Measurements from ENCODE around the gene UNC119B.

UNC119B gene

DNA sequence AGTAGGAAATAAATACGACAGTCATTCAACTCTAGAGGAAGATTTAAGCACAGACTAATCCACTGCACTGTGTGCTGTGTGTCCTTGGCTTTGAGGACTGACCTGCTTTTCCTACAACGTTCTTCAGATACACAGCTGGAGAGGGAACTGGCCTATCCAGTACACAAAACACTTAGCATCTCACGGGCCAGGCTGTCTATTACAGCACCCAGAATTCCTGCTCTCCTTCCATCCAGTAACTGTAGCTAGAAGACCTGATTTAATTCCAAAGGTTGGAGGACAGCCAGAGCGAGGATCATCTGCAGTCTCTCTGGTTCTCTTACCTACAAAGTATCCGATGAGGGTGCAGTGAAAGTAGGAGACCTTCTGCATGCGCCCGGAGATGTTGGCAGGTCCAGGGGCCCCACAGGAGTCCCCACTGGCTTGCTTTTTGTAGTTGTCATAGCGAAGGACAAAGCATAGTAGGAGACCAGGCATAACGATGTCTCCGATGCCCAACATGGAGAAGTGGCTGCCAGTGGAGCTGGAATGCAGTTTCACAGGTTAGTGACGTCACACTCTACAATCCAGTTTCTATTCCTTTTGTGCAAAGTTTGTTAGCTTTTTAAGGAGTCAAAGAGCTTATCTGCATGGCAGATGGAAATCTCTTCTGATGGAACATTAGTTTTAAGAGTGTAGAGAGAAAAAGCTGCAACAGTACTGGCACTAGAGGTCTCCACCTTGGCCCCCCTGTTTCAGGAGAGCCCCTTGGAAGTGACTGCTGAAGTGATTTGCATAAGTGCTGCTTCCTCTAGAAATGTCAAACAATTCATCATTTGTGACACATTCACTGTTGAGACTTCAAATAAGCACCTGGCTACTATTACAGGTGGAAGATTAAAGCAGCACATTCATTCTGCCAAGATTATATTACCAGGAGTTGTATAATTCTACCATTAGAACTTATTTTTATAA is 57.1 kb downstream of the UNC119B start:
- TF ChIP-seq, protein P1, sequence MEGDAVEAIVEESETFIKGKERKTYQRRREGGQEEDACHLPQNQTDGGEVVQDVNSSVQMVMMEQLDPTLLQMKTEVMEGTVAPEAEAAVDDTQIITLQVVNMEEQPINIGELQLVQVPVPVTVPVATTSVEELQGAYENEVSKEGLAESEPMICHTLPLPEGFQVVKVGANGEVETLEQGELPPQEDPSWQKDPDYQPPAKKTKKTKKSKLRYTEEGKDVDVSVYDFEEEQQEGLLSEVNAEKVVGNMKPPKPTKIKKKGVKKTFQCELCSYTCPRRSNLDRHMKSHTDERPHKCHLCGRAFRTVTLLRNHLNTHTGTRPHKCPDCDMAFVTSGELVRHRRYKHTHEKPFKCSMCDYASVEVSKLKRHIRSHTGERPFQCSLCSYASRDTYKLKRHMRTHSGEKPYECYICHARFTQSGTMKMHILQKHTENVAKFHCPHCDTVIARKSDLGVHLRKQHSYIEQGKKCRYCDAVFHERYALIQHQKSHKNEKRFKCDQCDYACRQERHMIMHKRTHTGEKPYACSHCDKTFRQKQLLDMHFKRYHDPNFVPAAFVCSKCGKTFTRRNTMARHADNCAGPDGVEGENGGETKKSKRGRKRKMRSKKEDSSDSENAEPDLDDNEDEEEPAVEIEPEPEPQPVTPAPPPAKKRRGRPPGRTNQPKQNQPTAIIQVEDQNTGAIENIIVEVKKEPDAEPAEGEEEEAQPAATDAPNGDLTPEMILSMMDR (conservative IDR thresholded peaks at IDR 0.05; ENCODE audit: low read length), result no peak
- no peak overlapping the region for H3K4me3 ChIP-seq (ENCODE audit: low read length)
- DNase-seq (ENCODE audit: low read depth), result no peak

DNA sequence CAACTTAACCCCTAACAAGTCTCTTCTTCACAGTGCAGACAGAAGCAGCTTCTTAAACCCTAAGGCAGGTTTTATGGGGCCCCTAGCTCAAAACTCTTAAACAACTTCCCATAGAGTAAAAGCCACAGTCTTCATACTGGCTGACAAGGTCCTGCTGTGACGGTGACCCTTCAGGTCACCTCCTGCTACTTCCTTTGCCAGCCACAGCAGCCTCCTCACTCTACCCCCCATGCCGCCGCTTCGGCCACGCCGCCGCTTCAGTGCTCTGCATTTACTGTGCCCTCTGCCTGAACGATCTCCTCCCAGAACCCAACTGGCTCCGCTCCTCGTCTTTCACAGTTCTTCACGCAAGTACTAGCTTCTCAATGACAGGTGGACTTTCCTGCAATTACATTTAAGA is 60.8 kb downstream of the UNC119B start:
- no peak for DNase-seq (ENCODE audit: low read depth)
- no peak overlapping the region for H3K4me3 ChIP-seq (ENCODE audit: low read length)
- TF ChIP-seq, protein P1 (conservative IDR thresholded peaks at IDR 0.05; ENCODE audit: low read length), result no peak

Data from AG10803 (cell line).